GM21381 (cell line): ENCODE data around the gene DBNDD1.
"Not testable (repeated sequence)": the region's sequence is repeated elsewhere in the genome, so short reads cannot be mapped to it uniquely, and the experiment has no call there.

ENCODE experiments used
- ATAC-seq: cut with Tn5 transposase; IDR thresholded peaks from one replicate; pipeline ENCODE4 v1.9.1; 2021; ENCODE audit warnings: mild to moderate bottlenecking, moderate library complexity; ENCODE audit not compliant: unreplicated experiment

Gene DBNDD1, protein sequence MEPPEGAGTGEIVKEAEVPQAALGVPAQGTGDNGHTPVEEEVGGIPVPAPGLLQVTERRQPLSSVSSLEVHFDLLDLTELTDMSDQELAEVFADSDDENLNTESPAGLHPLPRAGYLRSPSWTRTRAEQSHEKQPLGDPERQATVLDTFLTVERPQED

DNA sequence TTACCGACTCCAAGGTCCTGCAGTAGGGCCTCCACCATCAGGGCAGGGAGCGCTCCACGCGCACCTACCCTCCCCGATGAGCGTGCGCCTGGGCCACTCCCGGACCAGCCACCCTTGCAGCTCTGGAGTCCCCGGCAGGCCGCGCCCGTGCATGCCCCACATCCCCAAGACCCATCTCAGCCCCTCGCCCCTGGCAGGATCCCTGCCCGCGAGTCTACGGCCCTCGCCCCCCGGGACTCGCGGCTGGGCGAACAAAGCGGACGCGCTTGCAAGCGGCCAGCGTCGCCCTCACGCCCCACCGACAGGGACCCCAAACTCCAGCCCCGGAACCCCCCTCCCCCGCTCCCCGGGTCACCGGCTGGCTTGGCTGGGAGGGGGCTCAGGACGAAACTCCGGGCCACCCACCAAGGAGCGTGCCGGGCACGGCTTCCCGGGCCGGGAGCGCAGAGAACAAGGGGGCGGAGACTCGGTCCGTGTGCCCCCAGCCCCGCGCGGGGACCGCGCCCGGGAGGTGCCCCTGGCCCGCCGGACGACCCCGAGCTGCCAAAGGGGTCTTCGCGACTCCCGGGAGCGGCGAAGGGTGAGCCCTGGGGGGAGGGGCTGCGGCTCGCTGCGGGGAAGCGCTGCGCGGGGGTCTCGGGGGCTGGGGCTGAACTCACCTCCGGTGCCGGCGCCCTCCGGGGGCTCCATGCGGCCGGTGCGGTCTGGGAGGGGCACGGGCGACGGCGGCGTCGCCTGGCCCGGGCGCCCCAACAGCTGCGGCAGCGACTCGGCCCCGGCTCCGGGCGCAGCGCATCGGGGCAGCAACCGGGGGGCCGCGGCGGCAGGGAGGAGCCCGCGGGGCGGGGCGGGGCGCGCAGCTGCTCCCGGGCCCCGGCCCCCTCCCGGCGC lies at the start of gene DBNDD1:
DBNDD1 (minus strand) TSS at position 805 of the 891 bp plus-strand sequence; CDS start at position 690, 115 bp downstream.
- no peak for ATAC-seq

GRCh38 chr16:90061437-90061836 lies 42.2 kb upstream of the DBNDD1 start:
- no peak for ATAC-seq

DNA sequence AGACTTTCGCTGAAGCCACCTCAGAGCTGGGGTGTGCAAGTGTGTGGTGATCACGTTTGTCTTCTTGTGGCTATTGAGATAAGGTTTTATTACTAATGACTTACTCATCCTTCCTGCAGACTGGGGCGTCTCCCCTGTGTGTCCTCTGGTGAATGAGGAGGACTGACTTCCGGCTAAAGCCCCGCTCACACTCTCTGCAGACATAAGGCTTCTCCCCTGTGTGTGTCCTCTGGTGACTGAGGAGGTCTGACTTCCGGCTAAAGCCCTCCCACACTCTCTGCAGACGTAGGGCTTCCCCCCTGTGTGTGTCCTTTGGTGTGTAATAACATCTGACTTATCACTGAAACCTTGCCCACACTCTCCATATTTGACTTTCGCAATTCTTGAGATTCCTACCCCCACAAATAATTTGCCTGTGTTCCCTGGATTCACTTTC lies 38.5 kb upstream of the DBNDD1 start:
- ATAC-seq: no peak

DNA sequence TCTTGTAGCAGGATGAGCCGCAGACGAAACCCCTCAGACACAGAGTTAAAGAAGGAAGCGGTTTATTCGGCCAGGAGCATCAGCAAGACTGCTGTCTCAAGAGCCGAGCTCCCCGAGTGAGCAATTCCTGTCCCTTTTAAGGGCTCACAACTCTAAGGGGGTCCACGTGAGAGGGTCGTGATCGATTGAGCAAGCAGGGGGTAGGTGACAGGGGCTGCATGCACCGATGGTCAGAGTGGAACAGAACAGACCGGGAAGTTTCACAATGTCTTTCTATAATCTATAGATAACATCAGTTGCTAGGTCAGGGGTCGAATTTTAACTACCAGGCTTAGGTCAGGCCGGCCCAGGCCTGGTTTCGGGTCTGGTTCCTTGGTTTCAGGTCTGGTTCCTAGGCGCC lies 37.3 kb upstream of the DBNDD1 start:
- not testable (repeated sequence) for ATAC-seq

- ATAC-seq: no peak
Observed at GRCh38 chr16:90055371-90055770, 36.1 kb upstream of the DBNDD1 start.

DNA sequence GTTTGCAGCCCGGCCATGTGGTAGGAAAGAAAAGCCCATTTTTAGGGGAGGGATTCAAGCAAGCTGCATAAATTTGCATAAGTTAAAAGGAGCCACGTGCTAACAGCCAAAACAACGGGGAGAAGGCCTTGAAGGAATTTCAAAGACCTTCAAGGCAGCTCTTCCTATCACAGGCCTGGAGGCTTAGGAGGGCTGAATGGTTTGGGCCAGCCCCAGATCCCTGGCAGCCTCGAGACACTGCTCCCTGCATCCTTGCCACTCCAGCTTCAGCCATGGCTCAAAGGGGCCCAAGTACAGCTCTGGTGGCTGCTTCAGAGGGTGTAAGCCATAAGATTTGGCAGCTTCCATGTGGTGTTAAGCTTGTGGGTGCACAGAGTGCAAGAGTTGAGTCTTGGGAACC lies 35.3 kb upstream of the DBNDD1 start:
- ATAC-seq: no peak

GRCh38 chr16:90053902-90054500 lies 34.7 kb upstream of the DBNDD1 start:
- ATAC-seq: no peak

- ATAC-seq: no peak
Observed at GRCh38 chr16:90050969-90051368, 31.7 kb upstream of the DBNDD1 start.

GRCh38 chr16:90048737-90049330 lies 29.6 kb upstream of the DBNDD1 start:
- no peak for ATAC-seq

DNA sequence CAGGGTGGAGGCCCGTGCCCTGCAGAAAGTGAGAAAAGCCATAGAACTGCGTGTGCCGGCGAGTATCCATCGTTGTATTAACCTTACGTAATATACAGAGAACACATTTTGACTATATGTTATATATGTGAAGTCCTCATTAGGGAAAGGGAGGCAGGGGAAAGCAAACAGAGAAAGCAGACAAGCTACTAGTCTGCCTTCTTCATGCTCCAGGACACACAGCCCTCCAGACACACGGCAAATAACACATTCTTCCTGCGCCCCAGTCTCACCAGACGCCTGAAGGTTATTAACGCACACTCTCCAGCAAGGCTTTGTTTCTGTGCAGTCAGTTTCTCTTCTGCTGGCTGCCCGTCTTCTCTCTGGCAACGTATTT lies 29.1 kb upstream of the DBNDD1 start:
- no peak for ATAC-seq

DNA sequence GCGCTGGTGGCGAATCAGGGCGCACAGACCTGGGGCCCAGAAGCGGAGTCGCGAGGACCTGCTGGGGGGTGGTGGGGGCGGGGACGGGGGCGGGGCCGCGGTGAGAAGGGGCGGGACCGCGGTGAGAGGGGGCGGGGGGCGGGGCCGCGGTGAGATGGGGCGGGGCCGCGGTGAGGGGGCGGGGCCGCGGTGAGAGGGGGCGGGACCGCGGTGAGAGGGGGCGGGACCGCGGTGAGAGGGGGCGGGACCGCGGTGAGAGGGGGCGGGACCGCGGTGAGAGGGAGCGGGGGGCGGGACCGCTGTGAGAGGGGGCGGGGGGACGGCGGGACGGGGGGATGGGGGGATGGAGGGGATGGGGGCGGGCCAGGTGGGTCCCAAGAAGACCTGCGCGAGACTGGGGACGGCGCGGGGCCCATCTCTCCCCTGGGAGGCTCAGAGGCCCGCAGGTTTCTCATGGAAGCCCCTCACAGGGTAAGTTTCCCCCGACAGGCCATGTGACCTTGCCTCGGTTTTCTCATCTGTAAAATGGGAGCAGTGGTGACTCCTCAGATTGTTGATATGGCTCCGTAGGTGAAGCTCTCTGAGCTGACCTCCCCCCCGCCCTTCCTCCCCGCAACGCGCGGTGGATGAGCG lies 28.6 kb upstream of the DBNDD1 start:
- ATAC-seq: no peak

DNA sequence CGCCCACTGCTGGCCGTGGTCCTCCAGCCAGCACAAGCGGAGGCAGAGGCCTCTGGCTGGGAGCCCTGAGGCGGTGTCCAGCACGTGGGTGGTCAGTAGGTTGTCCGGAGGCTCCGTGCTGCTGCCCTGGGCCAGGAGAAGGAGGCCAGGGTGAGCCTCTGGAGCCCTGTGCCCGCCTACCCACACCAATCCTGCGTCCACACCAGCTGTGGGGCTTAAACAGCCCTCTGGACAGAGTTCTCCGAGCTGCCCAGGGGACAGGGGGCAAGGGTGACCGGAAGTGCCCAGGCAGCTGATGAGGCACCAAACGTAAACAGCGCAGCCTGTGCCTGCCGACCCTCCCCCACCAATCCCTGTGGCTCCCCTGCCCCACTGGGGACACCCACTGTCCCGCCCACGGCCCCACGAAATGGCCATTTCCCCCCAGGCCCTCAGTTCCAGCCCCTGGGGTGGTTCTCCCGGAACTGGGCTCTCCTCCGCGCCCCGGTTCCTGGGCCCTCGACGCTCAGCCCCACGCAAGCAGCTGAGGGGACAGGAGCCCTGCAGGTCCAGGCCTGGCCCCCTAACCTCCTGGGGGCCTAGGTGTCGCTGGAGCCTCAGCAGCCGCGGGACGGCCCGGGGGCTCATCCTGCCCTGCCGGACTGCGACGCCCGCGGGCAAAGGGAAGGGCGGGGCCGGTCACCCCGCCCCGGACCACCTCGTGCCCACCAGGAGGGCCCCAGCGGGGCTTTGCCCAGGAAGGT lies 27.9 kb upstream of the DBNDD1 start:
- ATAC-seq: no peak

- ATAC-seq: no peak
Observed at GRCh38 chr16:90046122-90046970, 27.1 kb upstream of the DBNDD1 start.

GRCh38 chr16:90044111-90044551 lies 24.9 kb upstream of the DBNDD1 start:
- ATAC-seq: no peak

DNA sequence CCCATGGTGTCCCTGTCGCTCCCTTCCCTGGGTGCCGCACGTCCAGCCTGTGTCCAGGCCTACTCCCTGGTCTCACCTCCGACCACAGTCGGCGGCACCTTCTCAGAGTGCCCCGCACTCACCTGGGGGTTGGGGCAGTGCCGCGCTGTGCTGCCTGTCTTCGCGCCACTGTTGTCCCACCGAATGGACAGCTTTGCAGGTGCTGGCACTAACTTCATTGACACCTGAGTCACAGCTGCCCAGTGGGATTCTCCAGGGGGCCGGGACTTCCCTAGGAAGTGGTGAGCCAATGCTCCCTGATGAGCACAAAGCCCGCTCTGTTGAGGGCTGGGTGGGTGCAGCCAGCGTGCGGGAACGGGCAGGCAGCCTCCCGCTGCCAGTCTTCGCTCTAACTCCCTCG lies 24.3 kb upstream of the DBNDD1 start:
- ATAC-seq: no peak

DNA sequence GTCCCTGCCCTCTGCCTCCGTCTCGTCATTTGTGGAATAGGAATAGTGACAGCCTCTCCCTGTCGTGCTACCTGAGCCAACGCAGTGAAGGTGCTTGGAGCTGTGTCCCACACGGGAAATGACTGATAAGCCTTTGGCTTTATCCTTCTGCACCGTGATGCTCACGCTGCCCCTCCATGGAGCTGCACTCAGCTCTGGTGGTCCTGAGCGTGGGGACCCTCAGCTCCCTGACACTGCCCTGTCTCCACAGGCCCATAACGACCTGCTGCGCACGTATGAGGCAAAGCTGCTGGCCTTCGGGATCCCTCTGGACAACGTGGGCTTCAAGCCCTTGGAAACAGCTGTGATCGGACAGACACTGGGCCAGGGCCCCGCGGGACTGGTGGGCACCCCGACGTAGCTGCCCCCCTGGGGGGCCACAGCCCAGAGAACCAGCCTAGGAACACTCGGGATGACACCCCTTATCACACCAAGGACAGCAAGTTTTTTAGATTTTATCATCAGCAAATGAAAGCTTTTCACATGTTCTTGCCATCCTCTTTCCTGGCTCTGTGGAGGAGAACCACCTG lies 23.8 kb upstream of the DBNDD1 start:
- no peak for ATAC-seq

DNA sequence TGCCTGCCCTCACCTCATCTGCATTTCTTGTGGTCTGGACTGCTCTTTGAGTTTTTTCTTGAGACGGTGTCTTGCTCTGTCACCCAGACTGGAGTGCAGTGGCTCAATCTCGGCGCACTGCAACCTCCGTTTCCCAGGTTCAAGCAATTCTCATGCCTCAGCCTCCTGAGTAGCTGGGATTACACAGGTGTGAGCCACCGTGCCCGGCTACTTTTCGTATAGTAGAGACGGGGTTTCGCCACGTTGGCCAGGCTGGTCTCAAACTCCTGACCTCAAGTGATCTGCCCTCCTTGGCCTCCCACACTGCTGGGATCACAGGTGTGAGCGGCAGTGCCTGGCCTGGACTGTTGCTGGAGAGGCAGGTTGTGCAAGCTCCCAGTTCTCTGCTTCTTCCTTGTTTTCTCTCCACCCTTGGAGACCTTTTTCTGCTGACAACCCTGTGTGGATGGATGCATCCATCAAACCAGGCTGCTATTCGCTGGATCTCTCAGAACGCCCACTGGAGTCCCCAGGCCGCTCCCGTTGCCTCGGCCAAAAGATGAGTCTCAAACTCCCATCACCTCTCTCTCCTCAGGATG lies 22.7 kb upstream of the DBNDD1 start:
- no peak for ATAC-seq

DNA sequence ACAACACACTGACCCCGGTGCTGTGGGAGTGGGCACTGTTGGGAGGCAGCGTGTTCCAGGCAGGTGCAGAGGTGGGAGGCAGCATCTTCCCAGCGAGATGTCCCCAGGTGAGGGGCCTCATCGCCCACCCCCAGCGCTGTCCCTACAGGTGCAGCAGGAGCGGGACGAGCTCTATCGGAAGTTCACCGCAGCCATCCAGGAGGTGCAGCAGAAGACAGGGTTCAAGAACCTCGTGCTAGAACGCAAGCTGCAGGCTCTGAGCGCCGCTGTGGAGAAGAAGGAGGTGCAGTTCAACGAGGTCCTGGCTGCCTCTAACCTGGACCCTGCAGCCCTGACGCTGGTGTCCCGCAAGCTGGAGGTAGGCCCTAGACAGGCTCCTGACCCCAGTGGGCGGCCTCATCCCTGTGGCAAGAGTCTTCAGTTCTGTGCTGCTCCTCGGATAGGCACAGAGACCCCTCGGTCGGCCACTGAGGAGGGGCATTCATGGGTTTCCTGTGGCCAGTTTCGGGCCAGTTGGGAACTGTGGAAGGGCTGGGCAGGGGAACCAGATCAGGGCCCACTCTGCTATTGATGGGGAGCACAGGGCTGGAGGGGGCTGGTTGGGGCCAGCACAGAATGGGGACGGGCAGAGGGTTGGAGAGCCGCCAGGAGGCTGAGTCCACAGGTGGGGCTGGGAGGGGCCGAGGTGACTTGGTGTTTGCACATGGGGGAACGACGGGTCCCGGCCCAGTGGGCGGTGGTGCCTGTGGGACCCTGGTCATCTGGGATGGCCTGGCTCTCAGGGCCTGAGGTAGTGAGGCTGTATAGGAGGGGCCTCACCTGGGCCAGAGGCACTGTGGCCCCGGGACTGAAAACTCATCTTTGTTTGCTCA lies 21.1 kb upstream of the DBNDD1 start:
- no peak for ATAC-seq
